HG02588 (cell line): ENCODE results near the gene SSR1.

Experiments used
- ATAC-seq: cut with Tn5 transposase; IDR thresholded peaks from one replicate; pipeline ENCODE4 v1.9.1; 2021; ENCODE audit warnings: mild to moderate bottlenecking, moderate library complexity; ENCODE audit not compliant: unreplicated experiment

SSR1 gene

DNA sequence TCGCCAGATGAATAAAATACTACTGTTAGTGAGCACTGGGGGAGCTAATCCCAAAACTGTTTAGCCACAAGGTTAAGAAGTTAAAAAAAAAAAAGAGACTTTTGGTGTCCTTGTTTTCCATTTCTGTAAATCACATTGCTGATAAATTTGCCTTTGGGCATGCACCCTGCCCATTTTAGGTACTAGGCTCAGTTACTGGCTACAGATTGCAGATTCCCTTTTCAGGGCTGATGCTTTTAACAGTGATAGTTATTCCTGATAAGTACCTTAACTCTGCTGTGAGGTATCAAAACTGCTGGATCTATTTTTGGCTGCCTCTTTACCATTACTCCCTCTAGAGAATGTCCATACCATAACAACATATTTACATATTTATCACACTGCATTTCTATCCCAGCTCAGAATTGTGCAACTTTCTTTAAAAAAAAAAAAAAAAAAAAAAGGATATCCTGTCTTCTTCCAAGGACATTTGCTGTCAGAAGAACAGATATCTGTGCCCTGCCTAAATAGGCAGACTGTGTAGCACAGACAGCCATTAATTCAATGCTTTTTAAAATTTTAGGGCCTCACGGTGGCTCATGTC lies 94.5 kb downstream of the SSR1 start:
- ATAC-seq: no peak
